HepG2 (cell line): ENCODE data around the gene CEP20. TPM values are rescaled to one million over a fixed set of nuclear protein-coding genes. Genes with fewer than 3 reads are reported as not detected.
A peak's percentile ranks its signal among the peaks of the same experiment; 100 is the strongest.

ENCODE experiments used
- ATAC-seq: fragments of 200-7000 bp; cut with Tn5 transposase; 3 replicates; pipeline ENCODE4 v1.9.1; 2020; ENCODE audit warnings: mild to moderate bottlenecking, moderate library complexity
- BruUV-seq: library from RNA; stranded (reverse); fragments of 400-500 nt; replicated peaks from 2 replicates; lab custom pipeline; 2021; lab: Mats Ljungman, UMichigan
- CTCF ChIA-PET: fragments of 300-600 bp; formaldehyde crosslinking; extraction: SDS; loops from one replicate; lab custom pipeline; 2021; ENCODE audit warnings: low total read pairs, inconsistent platforms, low intra/inter-chr PET ratio; lab: Yijun Ruan, JAX
- POLR2A ChIA-PET: fragments of 350-600 bp; sonication (Branson Sonifier 250); formaldehyde crosslinking; loops from one replicate; lab custom pipeline; 2020; ENCODE audit warnings: antibody characterized with exemption, inconsistent platforms; lab: Yijun Ruan, JAX
- DNase-seq: peaks from one replicate; pipeline ENCODE4 v3.0.0-alpha.2; 2015; ENCODE audit warnings: low spot score
- FAIRE-seq: peaks from 3 replicates; lab custom pipeline; 2011; peaks lifted over from hg19 to GRCh38; lab: Jason Lieb, UNC
- H2AFZ ChIP-seq: one replicate; pipeline ENCODE4 v1.6.1; 2011; ENCODE audit warnings: low read length, inconsistent platforms
- H3K27ac ChIP-seq: fragments of 300-600 bp; 3 replicates; pipeline ENCODE4 v1.8.0; 2011; ENCODE audit warnings: mixed run types, mild to moderate bottlenecking, mixed read lengths, low read length, inconsistent platforms; ENCODE audit not compliant: insufficient read depth; ENCODE audit errors: extremely low read length
- H3K27me3 ChIP-seq, 2 experiments: fragments of 200-600 bp in 1 of 2; 2 replicates in 1 of 2; 3 replicates in 1 of 2; pipeline versions ENCODE4 v1.6.0 to v1.8.0; 2011; ENCODE audit warnings: low read length in 2 of 2, mild to moderate bottlenecking in 2 of 2, moderate library complexity in 2 of 2, inconsistent platforms in 1 of 2; ENCODE audit not compliant: insufficient read depth in 2 of 2, control insufficient read depth in 1 of 2
- H3K36me3 ChIP-seq, 2 experiments: fragments of 200-600 bp in 1 of 2; replicated peaks in 1 of 2; 2 replicates in 1 of 2; 3 replicates in 1 of 2; pipeline versions ENCODE4 v1.5.1 to v1.8.0; 2011; ENCODE audit warnings: low read length in 2 of 2, inconsistent platforms in 1 of 2; ENCODE audit not compliant: insufficient read depth in 2 of 2, control insufficient read depth in 1 of 2
- H3K4me1 ChIP-seq: 2 replicates; pipeline ENCODE4 v1.5.1; 2012; ENCODE audit warnings: low read length, inconsistent platforms; ENCODE audit not compliant: insufficient read depth
- H3K4me2 ChIP-seq: 2 replicates; pipeline ENCODE4 v1.6.0; 2011; ENCODE audit warnings: low read depth, low read length, inconsistent platforms
- H3K4me3 ChIP-seq, 3 experiments: fragments of 200-600 bp in 1 of 3; sonication (generic), shearing (Covaris generic) in 1 of 3; replicated peaks in 1 of 3; 2 replicates each; pipeline ENCODE4 v1.5.1; 2011 to 2016; ENCODE audit warnings: low read length in 3 of 3, inconsistent platforms in 2 of 3, low read depth in 2 of 3, mild to moderate bottlenecking in 2 of 3, control low read depth in 1 of 3, mixed read lengths in 1 of 3; ENCODE audit not compliant: insufficient read depth in 1 of 3
- H3K79me2 ChIP-seq: one replicate; pipeline ENCODE4 v1.6.1; 2011; ENCODE audit warnings: low read length, inconsistent platforms; ENCODE audit not compliant: insufficient read depth
- H3K9ac ChIP-seq: 2 replicates; pipeline ENCODE4 v1.6.0; 2011; ENCODE audit warnings: mild to moderate bottlenecking, low read depth, low read length, inconsistent platforms; ENCODE audit not compliant: insufficient read depth
- H3K9me3 ChIP-seq: 2 replicates; pipeline ENCODE4 v1.5.1; 2012; ENCODE audit warnings: mild to moderate bottlenecking, low read length
- H4K20me1 ChIP-seq: 2 replicates; pipeline ENCODE4 v1.6.0; 2011; ENCODE audit warnings: inconsistent platforms, mild to moderate bottlenecking, low read length, moderate library complexity; ENCODE audit not compliant: insufficient read depth
- CCAR2 ChIP-seq: fragments of 200-400 bp; formaldehyde crosslinking; optimal IDR thresholded peaks from 2 replicates; pipeline ENCODE3; 2018; ENCODE audit warnings: low read depth, mild to moderate bottlenecking, low read length, moderate library complexity
- HNF4A ChIP-seq: sonication (generic); formaldehyde crosslinking; IDR thresholded peaks from 2 replicates; pipeline ENCODE4 v1.4.0; 2020; ENCODE audit warnings: missing genetic modification reagents
- KLF6 ChIP-seq: IDR thresholded peaks from 2 replicates; pipeline ENCODE4 v1.8.0; 2016; ENCODE audit warnings: missing biosample characterization, missing genetic modification reagents
- NFE2 ChIP-seq: sonication (generic); formaldehyde crosslinking; IDR thresholded peaks from 2 replicates; pipeline ENCODE4 v1.4.0; 2020; ENCODE audit warnings: missing genetic modification reagents
- NFE2L2 ChIP-seq: fragments of 150-350 bp; IDR thresholded peaks from 2 replicates; pipeline ENCODE4 v1.6.1; 2014; ENCODE audit warnings: low read length
- RBFOX2 ChIP-seq: fragments of 200-400 bp; formaldehyde crosslinking; IDR thresholded peaks from 2 replicates; pipeline ENCODE4 v1.6.1; 2017; ENCODE audit warnings: low read depth, mild to moderate bottlenecking, low read length
- SIN3A ChIP-seq: IDR thresholded peaks from 2 replicates; pipeline ENCODE4 v1.6.1; 2011; ENCODE audit warnings: low read depth, mild to moderate bottlenecking, control low read depth, low read length, borderline replicate concordance
- SP2 ChIP-seq: sonication (generic); formaldehyde crosslinking; IDR thresholded peaks from 2 replicates; pipeline ENCODE4 v1.5.1; 2020; ENCODE audit warnings: mild to moderate bottlenecking, missing genetic modification reagents
- TEAD3 ChIP-seq: optimal IDR thresholded peaks from 2 replicates; pipeline ENCODE3; 2016; ENCODE audit warnings: borderline replicate concordance
- ZFP82 ChIP-seq: sonication (generic); formaldehyde crosslinking; IDR thresholded peaks from 2 replicates; pipeline ENCODE4 v1.5.1; 2020; ENCODE audit warnings: mild to moderate bottlenecking, missing genetic modification reagents, borderline replicate concordance
- ZKSCAN8 ChIP-seq: IDR thresholded peaks from 2 replicates; pipeline ENCODE4 v1.6.1; 2016; ENCODE audit warnings: borderline replicate concordance, missing genetic modification reagents, missing compliant biosample characterization
- ZNF160 ChIP-seq: sonication (generic); formaldehyde crosslinking; IDR thresholded peaks from 2 replicates; pipeline ENCODE4 v1.8.0; 2022; ENCODE audit warnings: mild to moderate bottlenecking, inconsistent platforms, missing genetic modification reagents
- ZNF780A ChIP-seq: sonication (generic); formaldehyde crosslinking; IDR thresholded peaks from 2 replicates; pipeline ENCODE4 v1.8.0; 2022; ENCODE audit warnings: mild to moderate bottlenecking, missing genetic modification reagents, moderate library complexity
- ZNF788 ChIP-seq: sonication (generic); formaldehyde crosslinking; IDR thresholded peaks from 2 replicates; pipeline ENCODE4 v1.5.0; 2020; ENCODE audit warnings: mild to moderate bottlenecking, missing genetic modification reagents, borderline replicate concordance
- ZNF790 ChIP-seq: sonication (generic); formaldehyde crosslinking; IDR thresholded peaks from 2 replicates; pipeline ENCODE4 v1.8.0; 2022; ENCODE audit warnings: missing genetic modification reagents, mild to moderate bottlenecking, borderline replicate concordance
- WGBS: methylation state at CpG from one replicate; pipeline ENCODE4 v1.1.6; 2017; ENCODE audit warnings: low lambda C conversion rate; 5-methylcytosine and 5-hydroxymethylcytosine counted together
- in situ Hi-C: cut with HindIII; loops from 2 replicates; pipeline ENCODE4 v1.10.0; 2017; ENCODE audit warnings: low pct_unique_long_range_greater_than_20kb; ENCODE audit not compliant: extremely low pct_ligation_motif_present
- intact Hi-C: fragments of 100-400 bp; cut with micrococcal nuclease; formaldehyde crosslinking; loops from one replicate; pipeline ENCODE4 v1.10.0; 2022; ENCODE audit not compliant: unreplicated experiment
- polyA plus RNA-seq, 8 experiments: library from polyadenylated mRNA; depleted of rRNA in 3 of 8; stranded (reverse) in 7 of 8; unstranded in 1 of 8; fragments of >200 nt; fragmentation: Illumina TruSeq in 4 of 8; extraction: Trizol in 4 of 8; gene quantifications; 2 replicates each; pipeline versions ENCODE4 v1.2.1 to v1.2.3, GENCODE V29; 2011 to 2016; ENCODE audit warnings: low read depth in 4 of 8, missing spikeins in 1 of 8, mixed read lengths in 1 of 8; ENCODE audit not compliant: insufficient read depth in 1 of 8
- total RNA-seq, 5 experiments: library from RNA; depleted of rRNA; stranded (reverse); fragments of >200 nt; fragmentation: Illumina TruSeq; extraction: Trizol; gene quantifications; 2 replicates each; pipeline ENCODE4 v1.2.3, GENCODE V29; 2016; ENCODE audit warnings: low read depth in 1 of 5
- TF ChIP-seq, protein P1 (sequence below): sonication (generic); formaldehyde crosslinking; IDR thresholded peaks from 2 replicates; pipeline ENCODE4 v1.8.1; 2023; ENCODE audit warnings: missing genetic modification reagents, inconsistent platforms, borderline replicate concordance
- TF ChIP-seq, protein P2 (sequence below), 2 experiments: sonication (generic) in 1 of 2; formaldehyde crosslinking in 1 of 2; IDR thresholded peaks; 2 replicates each; pipeline versions ENCODE4 v1.4.0 to v1.6.1; 2018 to 2020; ENCODE audit warnings: missing genetic modification reagents in 2 of 2, borderline replicate concordance in 1 of 2, low read depth in 1 of 2, mild to moderate bottlenecking in 1 of 2, missing biosample characterization in 1 of 2

CEP20 gene
- total and polyA plus RNA-seq, 2 of the 13 experiments (the other 11 are each of a cell fraction or from before 2014, with no cell fraction given) = 53.0 to 54.1 TPM

DNA sequence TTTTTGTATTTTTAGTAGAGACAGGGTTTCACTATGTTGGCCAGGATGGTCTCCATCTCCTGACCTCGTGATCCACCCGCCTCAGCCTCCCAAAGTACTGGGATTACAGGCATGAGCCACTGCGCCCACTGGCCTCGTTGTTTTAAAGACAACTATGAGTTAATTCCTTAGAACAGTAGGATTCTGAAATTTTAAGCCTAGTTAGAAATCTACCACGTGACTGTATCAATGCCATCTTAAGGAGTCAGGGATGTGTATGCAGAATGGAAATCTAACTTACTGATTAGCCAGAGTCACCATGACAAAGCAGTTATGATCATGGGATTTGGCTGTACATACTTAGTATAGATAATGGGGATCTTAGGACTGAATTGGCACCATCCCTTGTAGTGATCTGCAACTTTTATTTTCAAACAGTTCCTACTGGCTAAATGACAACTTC lies 2.8 kb downstream of the CEP20 start:
- FAIRE-seq (no peak), DNase-seq (no peak), ATAC-seq (no peak)
- TF ChIP-seq ZNF780A (CRISPR knock-in tag) (no peak), HNF4A (CRISPR knock-in tag) (no peak), ZNF160 (CRISPR knock-in tag) (no peak), NFE2L2 (peak; percentile 63), ZFP82 (CRISPR knock-in tag) (no peak), ZNF788 (CRISPR knock-in tag) (no peak), SP2 (no peak), NFE2 (CRISPR knock-in tag) (peak; percentile 52; the same call in 1 of the 2 replicates), ZNF790 (CRISPR knock-in tag) (no peak), SIN3A (no peak), RBFOX2 (0 out of 2 replicates have a peak, but pooled peaks have one; percentile 22), ZKSCAN8 (CRISPR knock-in tag) (no peak), TEAD3 (CRISPR knock-in tag) (no peak), CCAR2 (no peak), KLF6 (CRISPR knock-in tag) (no peak)
- TF ChIP-seq, protein P1, sequence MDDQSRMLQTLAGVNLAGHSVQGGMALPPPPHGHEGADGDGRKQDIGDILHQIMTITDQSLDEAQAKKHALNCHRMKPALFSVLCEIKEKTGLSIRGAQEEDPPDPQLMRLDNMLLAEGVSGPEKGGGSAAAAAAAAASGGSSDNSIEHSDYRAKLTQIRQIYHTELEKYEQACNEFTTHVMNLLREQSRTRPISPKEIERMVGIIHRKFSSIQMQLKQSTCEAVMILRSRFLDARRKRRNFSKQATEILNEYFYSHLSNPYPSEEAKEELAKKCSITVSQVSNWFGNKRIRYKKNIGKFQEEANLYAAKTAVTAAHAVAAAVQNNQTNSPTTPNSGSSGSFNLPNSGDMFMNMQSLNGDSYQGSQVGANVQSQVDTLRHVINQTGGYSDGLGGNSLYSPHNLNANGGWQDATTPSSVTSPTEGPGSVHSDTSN = no peak
- TF ChIP-seq, protein P2, sequence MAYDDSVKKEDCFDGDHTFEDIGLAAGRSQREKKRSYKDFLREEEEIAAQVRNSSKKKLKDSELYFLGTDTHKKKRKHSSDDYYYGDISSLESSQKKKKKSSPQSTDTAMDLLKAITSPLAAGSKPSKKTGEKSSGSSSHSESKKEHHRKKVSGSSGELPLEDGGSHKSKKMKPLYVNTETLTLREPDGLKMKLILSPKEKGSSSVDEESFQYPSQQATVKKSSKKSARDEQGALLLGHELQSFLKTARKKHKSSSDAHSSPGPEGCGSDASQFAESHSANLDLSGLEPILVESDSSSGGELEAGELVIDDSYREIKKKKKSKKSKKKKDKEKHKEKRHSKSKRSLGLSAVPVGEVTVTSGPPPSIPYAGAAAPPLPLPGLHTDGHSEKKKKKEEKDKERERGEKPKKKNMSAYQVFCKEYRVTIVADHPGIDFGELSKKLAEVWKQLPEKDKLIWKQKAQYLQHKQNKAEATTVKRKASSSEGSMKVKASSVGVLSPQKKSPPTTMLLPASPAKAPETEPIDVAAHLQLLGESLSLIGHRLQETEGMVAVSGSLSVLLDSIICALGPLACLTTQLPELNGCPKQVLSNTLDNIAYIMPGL (CRISPR knock-in tag; IDR thresholded peaks at IDR 0.05; ENCODE audit: borderline replicate concordance in 1 of 2, low read depth in 1 of 2) = no peak
- Histone ChIP-seq H3K4me2 (peak overlapping the region; percentile 8; the same call in 1 of the 2 replicates), H3K36me3 (peaks cover 8 to 33% of the 10 kb centered on the region in 2 experiments), H2AFZ (no peak overlapping the region), H4K20me1 (no peaks in the 10 kb centered on the region), H3K9me3 (no peaks in the 10 kb centered on the region), H3K27me3 (peaks cover 0 to 4% of the 10 kb centered on the region in 2 experiments; a peak in 1 of 5 replicates), H3K9ac (no peak overlapping the region), H3K4me3 (no peak overlapping the region), H3K4me1 (peaks cover 34% of the 10 kb centered on the region), H3K79me2 (peaks cover 45% of the 10 kb centered on the region), H3K27ac (no peak overlapping the region)
- intact Hi-C loops = loop anchor here (5.0 kb wide), 1 partner anchor 42 kb away; no protein-coding TSS in a partner anchor
- CTCF ChIA-PET = no interaction called here
- no TSS peak for BruUV-seq
- in situ Hi-C loops = no loop called here
- WGBS = 99% methylated on average over 5 of the region's 5 CpGs
- POLR2A ChIA-PET = interaction anchor here (1.3 to 3.7 kb wide), 2 partner anchors 13 to 71 kb away, joined by 3 to 72 read pairs; no protein-coding TSS in a partner anchor
